Posterior vena cava (tissue), 2 donors: ENCODE measurements around the gene ARHGAP10. TPM values are rescaled to one million over a fixed set of nuclear protein-coding genes. Genes with fewer than 3 reads are reported as not detected.

ENCODE experiments used
- DNase-seq: peaks from one replicate; pipeline ENCODE4 v3.0.0-alpha.2; 2020; ENCODE audit warnings: low spot score
- intact Hi-C, 2 donors: fragments of 100-400 bp; cut with DNase I; formaldehyde crosslinking; loops; one replicate each; pipeline versions ENCODE4 v1.14.1 to v1.14.2; 2022 to 2023
- total RNA-seq, 2 donors: library from RNA; stranded (reverse); fragmentation: NEBNext Ultra II Directional; extraction: Animal tissue kit (Norgen Biotek cat#: 25700); gene quantifications; one replicate each; pipeline ENCODE4 v1.2.1, GENCODE V29; 2021
- donor health status: DM: yes; HTN: yes; CAD: no.
- donor health status: DM: yes; HTN: yes; CAD: no.

Gene ARHGAP10
- total RNA-seq, 2 donors from 2014 or later: 79.0 to 80.5 TPM

DNA sequence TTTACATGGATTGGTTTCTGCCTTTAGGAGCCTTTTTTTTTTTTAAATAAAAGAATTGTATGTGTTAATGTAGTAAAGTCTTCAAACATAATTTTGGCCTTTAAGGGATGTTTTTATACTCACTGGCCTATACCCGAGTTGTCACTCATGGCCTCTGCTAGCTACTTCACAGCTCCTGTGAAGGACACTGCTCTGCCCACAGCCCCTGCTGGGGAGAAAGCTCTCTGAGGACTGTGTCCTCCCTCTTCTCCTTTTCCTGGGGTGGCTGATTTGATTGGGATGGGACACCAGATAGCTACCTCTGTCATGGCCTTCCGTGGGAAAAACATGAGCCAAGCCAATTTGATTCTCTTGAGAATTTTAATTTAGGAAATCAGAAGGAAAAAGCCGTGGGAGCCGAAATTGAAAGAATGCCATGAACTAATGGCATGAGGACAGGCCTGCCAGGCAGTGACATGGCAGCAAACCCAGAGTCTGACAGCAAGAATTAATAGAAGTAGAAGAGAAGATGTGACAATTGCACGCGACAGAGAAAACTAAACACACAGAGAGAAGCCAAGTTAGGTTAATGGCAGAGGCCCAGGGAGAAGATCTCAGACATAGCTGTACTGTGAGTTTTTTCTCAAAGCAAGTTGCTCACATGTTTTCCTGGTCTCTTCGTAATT is 81.4 kb downstream of the ARHGAP10 start:
- intact Hi-C loops: no loop called here
- DNase-seq: no peak

DNA sequence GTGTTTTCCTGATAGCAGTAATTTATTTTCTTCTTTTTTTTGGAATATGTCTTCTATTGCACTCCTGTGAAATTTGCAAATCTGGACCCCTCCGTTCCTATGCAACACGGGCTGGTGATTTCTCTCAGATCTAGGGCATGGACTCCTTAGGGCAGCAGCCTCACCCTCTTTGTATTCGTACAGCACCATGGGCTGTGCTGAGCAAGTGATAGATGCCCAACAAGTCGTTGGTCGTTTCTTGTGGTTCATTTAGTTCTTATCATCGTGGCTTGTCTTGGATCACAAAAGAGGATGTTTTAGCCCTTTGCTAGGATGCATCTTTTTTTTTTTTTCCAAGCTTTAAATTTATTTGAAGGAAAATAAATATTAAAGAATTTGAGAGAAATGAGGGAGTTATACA is 82.1 kb downstream of the ARHGAP10 start:
- intact Hi-C loops: no loop called here
- no peak for DNase-seq

DNA sequence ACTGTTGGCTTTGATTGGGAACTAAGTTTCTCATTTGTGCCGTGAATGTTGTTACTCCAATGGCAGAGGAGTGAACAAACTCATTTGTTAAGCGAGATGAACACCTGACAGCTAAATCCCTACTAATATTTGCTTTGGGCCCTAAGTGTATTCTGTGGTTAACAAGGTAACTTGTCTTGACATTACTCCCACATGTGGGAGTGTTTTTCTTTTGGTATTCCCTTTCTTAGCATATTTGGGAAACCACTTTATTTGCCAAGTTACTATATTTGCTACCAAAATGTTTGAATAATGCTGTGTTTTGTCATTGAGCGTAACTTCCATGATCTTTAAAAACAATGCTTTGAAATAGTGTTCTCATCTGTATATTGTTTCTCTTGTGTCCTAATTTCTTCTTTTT is 82.5 kb downstream of the ARHGAP10 start:
- intact Hi-C loops: no loop called here
- DNase-seq: no peak

DNA sequence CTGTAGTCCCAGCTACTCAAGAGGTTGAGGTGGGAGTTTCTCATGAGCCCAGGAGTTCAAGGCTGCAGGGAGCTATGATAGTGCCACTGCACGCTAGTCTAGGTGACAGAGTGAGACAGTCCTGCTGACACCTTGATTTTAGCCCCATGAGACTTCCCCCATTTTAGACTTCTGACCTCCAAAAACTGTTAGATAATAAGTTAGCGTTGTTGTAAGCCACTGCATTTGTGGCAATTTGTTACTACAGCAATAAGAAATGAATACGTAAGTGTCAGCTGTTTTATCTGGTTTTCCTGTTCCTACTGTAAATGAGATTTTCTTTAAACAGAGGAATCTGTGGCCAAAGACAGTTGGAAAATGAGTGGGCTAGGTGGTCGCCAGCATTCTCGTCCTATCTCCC is 83.9 kb downstream of the ARHGAP10 start:
- no peak for DNase-seq
- intact Hi-C loops: no loop called here

DNA sequence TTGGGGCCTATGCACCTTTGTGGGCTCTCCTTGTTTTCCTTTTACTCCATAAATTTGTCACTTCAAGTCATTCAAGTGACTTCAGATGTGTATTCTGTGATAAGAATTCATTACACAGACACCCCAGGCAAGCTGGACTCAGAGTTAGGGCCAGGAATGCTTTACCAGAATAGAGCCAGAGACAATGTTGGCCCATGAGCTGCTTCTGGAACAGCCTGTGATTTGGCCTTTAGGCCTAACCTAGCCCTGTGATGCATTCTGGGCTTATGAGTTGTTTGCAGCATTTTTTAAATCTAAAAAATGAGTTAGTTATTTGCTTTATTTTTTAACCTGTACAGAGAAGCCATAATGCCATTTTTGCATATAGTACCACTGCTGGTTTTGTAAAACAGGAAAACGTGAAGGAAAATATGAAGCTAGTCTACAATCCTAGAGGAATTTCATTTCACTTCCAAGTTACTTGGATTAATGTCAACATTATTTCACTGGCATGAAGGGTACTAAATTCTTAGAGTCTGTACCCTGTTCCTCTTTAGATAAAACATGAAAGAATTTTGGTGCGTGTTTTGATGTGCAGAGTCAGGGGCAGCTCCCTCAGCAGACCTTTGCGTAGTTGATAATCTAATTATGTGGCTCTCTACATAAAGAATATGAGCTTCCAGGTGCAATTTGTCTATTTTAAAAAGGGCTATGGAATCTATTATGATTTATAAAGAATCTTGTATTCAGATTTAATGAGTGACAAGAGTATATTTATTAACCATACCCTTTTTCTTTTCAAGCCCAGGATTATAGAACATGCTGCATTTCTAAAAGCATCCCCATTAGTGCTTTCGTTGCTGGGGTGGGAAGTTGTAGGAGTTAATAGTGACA is 84.7 kb downstream of the ARHGAP10 start:
- intact Hi-C loops: no loop called here

DNA sequence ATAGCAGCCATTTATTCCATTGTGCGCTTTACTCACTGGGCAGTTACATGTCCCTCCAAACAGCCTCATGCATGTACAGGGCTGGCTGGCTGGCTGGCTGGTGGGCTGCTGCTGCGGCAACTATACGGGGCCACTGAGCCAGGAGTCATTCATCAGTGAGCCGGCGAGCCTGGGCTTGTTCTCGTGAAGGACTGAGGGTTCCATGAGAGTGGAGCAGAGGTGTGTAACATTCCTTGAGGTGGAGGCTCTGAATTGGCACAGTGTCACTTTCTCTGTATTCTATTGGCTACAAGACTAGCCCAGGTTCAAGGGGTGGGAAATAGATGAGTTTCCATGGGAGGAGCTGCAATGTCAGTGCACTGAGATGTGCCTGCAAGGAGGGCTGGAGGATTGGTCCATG is 89.1 kb downstream of the ARHGAP10 start:
- no peak for DNase-seq
- intact Hi-C loops: loop anchor here in 1 of 2 donors (10.0 kb wide), 1 partner anchor 86 kb away; the partner anchor contains the start of gene ARHGAP10

More for the DNA sequence above, 84.7 kb downstream of the ARHGAP10 start:
- DNase-seq: no peak

DNA sequence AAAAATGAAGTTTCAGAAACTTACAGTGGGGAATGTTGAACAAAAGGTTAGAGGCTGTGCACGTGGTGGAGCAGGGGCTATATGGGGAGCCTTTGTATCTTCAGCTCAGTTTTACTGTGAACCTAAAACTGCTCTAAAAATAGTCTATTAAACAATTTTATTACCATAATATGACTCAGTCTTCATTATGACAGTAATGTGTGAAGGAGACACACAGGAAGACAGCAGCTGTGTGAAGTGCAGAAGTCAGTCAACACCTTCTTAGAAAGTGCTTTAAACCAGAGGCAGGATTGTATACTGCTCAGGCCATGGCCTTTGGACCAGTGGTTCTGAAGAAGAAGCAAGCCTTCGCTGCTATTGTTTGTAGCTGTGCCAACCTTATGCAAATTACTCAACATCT is 89.7 kb downstream of the ARHGAP10 start:
- no peak for DNase-seq
- intact Hi-C loops: loop anchor here in 1 of 2 donors (10.0 kb wide), 1 partner anchor 87 kb away; the partner anchor contains the start of gene ARHGAP10

DNA sequence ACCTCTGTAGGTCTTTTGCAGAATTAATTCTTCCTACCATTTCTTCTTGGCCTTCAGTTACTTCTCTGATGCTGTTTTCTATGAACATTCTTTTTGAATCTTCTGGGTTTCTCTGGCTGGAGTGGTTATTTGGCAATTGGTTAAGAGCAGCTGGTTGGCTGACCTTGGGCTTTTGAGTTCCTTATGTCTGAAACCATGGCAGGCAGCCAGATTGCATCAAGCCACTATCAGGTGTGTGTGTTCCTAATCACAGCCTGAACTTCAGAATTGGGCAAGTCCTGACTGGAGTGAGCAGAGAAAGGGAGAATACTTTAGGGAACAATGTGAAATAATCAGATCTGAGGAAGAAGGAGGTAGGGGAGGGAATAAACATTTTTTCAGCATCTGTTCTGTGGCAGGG is 90.2 kb downstream of the ARHGAP10 start:
- DNase-seq: peak; percentile 82
- intact Hi-C loops: loop anchor here in 1 of 2 donors (10.0 kb wide), 1 partner anchor 87 kb away; the partner anchor contains the start of gene ARHGAP10

DNA sequence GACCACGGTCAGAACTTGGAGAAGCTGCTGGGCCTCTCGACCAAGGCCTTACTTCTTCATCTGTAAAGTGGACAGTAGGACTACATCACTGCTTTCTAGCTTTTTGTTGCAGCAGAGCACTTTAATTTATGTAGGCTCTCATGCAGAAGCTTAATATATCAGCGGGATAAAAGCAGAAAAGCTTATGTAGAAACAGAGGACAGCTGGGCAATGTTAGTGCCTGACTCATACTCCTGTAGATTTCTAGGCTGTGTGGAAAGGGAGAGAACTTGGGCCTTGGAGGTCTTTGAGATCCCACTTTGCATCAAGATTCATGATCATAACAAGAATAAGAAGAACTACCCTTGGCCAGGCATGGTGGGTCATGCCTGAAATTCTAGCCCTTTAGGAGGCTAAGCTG is 91.2 kb downstream of the ARHGAP10 start:
- DNase-seq: no peak
- intact Hi-C loops: loop anchor here in 1 of 2 donors (10.0 kb wide), 1 partner anchor 88 kb away; the partner anchor contains the start of gene ARHGAP10

DNA sequence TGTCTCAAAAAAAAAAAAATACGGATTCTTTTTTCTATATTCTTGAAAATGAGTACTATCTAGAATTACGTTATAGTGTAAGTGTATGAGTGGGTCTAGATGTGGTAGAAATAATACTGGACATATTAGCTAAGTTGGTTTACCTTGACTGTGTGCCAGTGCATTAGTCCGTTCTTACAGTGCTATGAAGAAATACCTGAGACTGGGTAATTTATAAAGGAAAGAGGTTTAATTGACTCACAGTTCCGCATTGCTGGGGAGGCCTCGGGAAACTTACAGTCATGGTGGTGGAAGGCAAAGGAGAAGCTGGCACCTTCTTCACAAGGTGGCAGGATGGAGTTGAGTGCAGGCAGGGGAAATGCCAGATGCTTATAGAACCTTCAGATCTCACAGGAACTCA is 92.4 kb downstream of the ARHGAP10 start:
- no peak for DNase-seq
- intact Hi-C loops: loop anchor here in 1 of 2 donors (10.0 kb wide), 1 partner anchor 90 kb away; the partner anchor contains the start of gene ARHGAP10

DNA sequence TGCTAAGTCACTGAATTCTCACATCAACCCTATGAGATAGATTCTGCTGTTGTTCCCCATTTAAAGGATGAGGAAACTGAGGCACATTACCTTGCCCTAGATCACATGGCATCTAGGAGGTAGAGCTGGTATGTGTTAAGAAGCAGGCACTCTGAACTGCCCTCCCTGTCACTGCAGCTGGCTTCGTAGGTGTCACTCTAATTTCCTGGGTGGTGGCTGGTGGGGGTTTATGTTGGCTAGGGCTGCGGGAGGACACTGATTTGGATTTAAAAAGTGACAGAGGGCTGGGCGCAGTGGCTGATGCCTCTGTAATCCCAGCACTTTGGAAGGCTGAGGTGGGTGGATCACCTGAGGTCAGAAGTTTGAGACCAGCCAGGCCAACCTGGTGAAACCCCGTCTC is 93.0 kb downstream of the ARHGAP10 start:
- intact Hi-C loops: loop anchor here in 1 of 2 donors (10.0 kb wide), 1 partner anchor 90 kb away; the partner anchor contains the start of gene ARHGAP10

DNA sequence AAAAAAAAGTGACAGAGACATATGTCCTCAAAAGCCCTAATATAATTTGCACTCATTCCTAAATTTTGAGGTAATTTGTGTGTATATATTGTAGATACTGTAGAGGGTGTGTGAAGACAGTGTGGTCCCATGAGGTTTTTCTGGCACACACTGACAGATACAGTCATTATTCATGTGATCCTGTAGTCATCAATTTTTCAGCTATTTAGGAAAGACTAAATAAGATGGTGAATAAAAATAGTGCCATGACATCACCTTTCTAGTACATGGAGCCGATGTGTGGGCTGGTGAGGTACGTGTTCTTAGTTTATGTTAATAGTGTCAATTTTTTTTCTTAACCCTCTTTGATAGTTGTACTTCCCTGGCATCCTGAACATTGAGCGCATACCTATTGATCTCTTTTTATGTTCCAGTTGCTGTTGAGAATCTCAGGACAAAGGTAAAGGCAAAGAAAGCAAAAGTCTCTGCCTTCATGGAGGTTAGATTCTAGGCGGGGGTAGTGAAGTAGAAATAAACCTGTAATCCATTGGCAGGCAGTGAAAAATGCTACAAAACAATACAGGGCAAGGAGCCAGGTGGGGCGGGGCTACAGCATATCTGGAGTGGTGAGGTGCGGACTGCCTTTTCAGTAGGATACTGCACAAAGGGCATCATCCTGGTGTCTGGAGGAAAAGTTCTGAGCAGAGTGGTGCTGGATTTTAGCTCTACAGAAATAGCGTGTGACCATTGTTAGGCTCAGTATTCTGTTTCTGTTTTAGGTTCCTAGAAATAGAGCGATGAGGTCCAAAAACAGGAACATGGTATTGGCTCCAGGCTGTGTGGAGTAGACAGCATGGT is 93.8 kb downstream of the ARHGAP10 start:
- intact Hi-C loops: loop anchor here in 1 of 2 donors (10.0 kb wide), 1 partner anchor 91 kb away; the partner anchor contains the start of gene ARHGAP10
- DNase-seq: no peak

More for the DNA sequence above, 93.0 kb downstream of the ARHGAP10 start:
- no peak for DNase-seq

DNA sequence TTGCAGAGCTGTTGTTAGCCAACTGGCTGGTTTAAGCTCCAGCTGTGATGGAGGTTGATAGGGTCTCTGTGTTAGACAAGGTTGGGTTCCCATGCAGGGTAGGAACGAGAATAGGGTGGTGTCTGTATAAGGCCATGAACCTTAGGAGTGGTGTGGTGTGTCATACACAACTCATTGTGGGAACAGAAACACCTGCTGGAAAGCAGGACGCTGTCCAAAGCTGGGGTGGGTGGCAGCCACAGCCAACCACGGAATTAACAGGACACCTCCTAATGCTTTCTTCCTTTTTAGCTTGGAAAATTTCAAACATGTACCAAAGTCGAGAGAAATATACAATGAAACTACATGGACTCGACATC is 94.4 kb downstream of the ARHGAP10 start:
- DNase-seq: no peak
- intact Hi-C loops: loop anchor here in 1 of 2 donors (10.0 kb wide), 1 partner anchor 91 kb away; the partner anchor contains the start of gene ARHGAP10

DNA sequence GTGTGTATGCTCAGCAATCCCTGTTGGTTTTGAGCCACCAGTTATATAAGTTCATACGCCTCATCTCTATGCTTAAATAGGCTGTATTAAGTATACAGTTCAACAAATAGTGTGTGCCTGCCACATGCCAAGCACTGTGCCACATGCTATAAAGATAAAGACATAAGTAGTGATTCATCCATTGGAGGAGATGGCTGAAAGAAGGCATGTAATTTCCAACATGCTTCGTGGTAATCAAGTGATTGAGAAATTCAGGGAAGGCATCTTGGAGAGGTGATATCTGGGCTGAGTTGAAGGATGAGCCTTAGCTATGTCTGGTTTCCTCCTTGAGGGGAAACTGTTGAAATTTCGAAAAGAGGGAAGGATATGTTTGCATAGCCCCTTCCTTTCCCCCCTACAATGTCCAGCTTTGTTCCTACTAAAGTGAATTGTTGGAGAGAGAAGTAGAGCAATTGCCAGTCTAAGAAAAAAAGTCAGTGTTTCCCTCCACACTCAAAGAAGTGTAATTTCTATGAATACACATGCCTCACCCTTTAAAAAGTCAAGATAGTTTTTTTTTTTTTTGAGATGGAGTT is 96.5 kb downstream of the ARHGAP10 start:
- intact Hi-C loops: loop anchor here in 1 of 2 donors (10.0 kb wide), 1 partner anchor 94 kb away; the partner anchor contains the start of gene ARHGAP10
- no peak for DNase-seq

DNA sequence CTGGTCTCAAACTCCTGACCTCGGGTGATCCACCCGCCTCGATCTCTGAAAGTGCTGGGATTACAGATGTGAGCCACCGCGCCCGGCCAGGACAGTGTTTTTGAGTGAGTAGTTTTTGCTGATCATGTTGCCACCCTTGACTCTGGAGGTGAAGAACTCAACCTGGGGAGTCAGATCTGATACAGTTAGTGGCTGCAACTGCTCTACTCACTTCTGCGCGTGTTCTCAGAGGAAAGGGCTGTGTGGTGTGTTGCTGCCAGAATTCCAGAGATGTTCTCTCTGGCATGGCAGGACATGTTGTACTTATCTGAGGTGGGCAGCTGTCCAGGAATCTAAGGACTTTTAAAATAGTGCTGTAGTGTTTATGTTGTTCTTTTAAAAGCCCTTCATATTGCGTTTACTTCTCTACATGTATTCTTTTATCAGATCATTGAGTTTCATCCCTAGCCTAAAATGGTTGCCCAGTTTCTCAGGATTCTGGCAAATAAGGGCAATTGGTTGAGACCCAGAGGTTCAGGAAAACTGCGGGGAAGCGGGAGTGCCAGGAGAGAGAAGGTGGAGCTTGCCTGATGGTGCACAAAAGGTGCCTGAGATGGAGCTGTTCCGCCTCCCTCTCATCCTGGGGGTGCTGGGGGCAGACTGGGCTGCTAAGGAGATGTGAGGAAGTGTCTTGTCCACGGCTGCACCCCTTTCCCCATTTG is 97.7 kb downstream of the ARHGAP10 start:
- intact Hi-C loops: loop anchor here in 1 of 2 donors (10.0 kb wide), 1 partner anchor 95 kb away; the partner anchor contains the start of gene ARHGAP10
- no peak for DNase-seq

DNA sequence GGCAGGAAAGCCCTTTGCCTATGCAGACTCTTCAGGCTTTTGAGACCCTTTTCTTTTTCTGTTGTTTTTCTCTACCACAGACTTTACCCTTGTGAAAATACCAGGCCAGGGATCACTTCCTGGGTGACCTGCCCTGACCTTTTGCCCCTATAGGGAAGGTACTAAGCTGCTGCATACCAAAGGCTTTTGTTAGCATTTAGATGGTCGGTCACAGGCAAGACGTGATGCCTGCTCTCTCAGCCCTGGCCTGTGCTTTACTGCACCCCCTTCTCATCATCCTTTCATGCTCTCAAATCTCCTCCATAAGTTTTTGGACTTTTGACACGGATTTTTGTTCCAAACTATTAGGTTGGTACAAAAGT is 98.2 kb downstream of the ARHGAP10 start:
- DNase-seq: no peak
- intact Hi-C loops: no loop called here

DNA sequence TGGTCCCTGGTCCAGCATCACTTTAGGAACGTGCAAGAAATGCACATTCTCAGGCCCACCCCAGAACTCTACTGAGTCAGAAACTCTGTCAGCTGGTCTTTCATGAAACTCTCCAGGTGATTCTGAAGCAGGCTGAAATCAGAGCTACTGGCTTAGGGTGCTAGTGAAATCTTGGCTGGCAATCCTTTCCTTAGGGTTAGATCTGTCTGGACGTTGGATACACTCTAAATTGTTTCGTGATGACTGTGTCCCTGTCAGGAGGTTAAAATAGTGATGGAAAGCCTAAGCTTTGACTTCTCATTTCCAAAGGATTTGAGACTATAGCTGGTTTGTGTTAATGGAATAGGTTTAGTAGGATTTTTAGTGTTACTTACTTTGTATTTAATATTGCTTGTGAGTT is 99.1 kb downstream of the ARHGAP10 start:
- intact Hi-C loops: no loop called here
- no peak for DNase-seq

DNA sequence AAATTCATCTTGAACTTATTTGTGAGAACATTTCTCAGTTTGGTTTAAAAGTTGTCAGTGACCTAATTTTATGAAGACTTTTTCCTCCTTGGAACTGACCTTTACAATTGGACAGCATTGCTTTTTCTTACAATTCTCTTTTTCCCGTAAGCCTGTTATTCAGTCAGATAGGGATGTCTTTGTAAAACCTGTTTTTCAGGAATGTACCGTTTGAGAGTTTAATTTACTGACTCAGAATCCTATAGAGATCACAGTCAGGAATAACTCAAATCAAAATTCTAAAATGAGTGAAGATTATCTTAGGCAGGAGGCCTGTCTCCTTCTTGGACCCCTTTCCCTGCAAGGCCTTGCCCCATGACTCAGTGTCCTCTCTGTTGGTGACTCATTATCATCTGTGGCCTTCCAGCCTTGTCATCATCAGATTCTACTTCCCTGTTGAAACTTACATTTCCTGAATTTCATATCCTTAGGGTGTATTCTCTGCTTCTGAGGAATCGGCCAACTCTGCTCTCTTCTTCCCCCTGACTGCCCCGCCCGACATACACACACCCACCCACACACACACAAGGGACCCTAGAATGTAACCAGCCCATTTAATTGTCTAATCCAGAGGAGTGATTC is 99.8 kb downstream of the ARHGAP10 start:
- intact Hi-C loops: no loop called here
- DNase-seq: no peak
